HG03457 (cell line): Measurements from ENCODE around the gene RLN1.
"Not testable (repeated sequence)": the region's sequence is repeated elsewhere in the genome, so short reads cannot be mapped to it uniquely, and the experiment has no call there.

Experiments
- ATAC-seq: cut with Tn5 transposase; IDR thresholded peaks from one replicate; pipeline ENCODE4 v1.9.1; 2021; ENCODE audit warnings: moderate number of reproducible peaks; ENCODE audit not compliant: unreplicated experiment

Gene RLN1, protein sequence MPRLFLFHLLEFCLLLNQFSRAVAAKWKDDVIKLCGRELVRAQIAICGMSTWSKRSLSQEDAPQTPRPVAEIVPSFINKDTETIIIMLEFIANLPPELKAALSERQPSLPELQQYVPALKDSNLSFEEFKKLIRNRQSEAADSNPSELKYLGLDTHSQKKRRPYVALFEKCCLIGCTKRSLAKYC

DNA sequence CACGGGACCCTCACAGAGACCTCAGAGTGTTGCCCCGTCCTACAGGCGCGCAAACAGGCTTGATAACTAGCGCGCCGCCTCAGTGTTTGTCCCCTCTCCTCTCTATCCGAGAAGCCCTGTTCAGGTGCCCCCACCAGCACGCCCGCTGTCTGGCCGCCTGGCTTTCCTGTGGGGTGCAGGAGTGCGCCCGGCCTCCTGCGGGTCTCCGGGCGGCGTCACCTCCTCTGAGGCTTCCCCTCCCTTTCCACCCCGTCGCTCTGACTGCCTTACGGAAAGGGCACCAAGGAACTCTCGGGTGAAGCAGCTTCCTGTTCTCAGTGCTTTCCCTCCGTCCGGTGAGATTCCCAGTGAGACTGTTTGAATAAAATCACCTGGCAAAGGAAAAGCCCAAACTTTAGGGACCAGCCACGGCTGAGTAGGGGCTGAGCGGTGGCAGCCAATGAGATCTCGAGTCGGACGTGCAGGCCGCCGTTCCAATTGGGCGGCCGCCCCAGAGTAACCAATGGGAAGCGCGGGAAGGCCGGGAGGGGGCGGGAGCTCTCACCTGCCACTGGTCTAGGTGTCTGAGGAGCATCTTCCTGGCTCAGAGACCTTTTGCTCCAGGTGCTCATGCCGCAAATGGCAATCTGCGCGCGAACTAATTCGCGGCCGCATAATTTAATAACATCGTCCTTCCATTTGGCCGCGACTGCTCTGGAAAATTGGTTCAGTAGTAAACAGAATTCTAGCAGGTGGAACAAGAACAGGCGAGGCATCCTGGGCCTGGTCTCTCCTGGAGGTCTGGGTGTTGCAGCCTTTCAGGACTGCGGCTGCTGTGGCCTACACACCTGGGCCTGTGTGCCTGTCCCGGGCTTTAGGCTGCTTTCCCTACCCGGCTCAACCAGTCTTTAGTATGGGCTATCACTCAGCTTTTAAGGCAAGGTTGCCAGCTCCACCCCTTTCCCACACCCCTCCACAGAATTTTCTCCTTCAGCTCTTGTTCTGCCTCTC lies at the start of gene RLN1:
Gene RLN1 (minus strand): TSS at position 885 of the 990 bp plus-strand sequence. CDS start 130 bp downstream, at position 755.
- ATAC-seq, result peak; percentile 96

DNA sequence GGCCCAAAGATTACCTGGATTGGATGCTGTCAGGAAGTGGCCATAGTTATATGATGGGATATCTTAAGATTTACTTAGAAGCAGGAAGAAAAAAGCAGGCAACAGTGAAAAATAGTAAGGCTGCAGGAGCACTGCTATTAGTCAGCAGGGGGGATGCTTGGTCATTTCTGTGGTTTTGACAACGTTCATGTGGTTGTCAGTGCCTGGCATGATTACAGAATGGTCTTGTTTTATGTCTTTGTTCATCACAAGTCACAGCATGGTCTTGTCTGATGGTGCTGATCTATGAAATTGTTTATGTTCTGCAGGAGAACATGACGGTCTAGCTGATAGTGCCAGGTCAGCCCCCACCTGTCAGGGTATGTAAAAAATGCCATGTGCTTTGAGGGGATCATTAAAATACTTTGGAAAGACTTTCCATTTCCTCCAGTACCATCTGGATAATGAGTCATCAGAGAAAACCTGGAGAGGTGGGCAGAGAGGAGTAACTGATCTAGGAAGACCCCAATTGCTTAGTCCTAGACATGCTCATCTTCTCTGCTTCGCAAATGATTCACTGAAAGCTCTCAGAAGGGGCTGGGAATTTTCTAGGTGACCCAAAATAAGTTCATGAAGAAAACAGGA lies 49.5 kb upstream of the RLN1 start:
- no peak for ATAC-seq

DNA sequence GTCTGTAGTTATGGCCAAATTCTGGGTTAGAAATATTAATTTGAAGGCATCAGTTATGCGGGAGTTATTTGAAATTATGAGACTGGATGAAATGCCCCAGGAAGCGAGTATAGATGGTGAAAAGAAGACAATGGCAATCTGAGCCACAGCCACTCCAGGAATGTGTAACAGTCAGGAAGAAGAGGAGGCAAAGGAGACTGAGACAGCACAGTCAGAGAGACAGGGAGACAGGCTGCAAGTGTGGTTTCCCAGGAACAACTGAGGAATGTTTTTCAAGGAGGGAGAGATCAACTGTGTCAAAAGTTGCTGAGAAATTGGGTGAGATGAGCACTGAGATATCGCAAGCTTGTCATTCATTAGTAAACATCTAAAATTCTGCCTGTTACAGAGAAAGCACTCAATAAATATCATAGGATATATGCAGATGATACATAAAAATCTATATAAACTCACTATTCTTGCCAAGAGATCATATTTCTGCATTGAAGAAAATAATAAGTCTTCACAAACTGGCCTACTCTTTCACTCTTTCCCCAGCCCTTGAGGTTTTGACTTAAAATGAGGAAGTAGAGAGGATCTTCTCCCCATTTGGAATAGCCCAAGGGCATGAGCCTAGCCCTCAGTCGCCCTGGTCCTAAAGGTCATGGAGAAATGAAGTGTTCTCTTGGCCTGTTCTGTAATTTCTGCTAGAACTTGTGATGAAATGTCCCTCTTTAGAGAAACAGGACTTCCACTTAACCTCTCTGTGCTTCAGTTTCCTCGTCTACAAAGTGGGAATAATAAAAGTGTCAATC lies 48.5 kb upstream of the RLN1 start:
- no peak for ATAC-seq

DNA sequence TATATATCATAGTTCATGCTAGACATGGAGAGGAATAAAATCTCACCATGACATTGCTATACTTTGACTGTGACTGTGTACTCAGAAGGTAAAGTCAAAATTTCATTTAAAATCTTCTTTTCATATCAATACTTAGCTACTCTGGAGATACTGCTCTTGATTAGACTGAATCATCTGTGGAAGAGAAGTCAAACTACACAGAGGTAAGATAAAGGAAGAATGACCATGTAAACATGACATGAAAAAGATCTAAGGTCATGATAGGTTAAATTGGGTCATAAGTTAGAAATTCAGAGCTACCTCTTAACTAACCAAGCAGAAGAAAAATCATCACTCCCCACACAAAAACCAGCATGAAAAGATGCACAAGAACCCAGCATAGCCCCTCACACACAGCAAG lies 44.8 kb upstream of the RLN1 start:
- no peak for ATAC-seq

DNA sequence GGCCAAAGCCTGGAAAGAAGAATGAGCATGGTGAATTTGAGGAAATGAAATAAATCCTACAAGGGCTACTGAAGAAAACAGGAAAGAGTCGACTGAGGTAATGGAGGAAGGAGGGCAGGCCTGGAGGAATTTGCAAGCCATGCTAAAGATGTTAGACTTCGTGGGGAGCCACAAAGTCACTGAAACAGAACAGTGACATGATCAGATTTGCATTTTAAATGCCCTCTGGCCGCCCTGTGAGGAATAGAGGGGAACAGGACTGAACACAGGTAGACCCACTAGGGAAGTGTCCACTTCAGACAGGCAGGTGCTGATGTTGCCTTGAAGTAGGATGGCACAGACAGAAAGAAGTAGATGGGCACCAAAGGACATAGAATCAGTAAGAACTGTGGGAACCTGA lies 42.8 kb upstream of the RLN1 start:
- ATAC-seq, result no peak

DNA sequence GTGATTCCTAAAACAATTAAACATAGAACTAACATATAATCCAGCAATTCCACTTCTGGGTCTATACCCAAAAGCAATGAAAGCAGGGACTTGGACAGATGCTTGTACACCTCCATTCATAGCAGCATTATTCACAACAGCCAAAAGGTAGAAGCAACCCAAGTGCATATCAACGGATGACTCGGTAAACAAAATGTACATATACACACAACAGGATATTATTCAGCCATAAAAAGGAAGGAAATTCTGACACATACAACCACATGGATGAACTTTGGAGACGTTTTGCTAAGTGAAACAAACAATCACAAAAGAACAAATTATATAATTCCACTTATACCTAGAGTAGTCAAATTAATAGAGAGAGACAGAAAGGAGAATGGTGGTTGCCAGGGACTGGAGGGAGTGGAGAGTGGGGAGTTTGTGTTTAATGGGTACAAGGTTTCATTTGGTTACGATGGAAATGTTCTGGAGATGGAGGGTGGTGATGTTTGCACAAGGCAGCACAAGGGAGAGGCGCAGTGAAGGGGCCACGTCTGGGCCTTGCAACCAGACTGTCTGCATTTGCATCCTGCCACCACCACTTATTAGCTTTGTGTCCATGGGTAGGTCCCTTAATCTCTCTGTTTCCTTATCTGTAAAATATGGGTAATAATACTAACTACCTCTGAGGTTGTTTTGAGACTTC lies 36.3 kb upstream of the RLN1 start:
- ATAC-seq, result no peak

DNA sequence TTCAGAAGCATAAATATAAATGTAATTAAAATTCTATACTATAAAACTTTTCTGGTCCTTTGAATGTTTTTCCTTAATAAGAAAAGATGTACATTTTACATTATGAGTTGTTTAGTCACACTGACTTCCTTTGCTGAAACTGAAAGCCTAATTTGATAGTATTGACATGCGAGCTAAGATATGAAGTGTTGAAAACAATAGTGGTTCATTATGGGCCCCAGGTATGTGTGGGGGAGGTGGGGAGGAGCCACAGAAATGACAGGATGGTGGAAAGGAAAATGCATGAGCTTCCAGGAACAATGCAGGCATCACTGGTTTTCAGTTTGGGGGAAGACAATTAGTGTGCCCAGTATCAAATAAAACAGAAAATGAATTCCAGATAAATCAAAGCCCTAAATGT lies 35.4 kb upstream of the RLN1 start:
- ATAC-seq, result no peak

DNA sequence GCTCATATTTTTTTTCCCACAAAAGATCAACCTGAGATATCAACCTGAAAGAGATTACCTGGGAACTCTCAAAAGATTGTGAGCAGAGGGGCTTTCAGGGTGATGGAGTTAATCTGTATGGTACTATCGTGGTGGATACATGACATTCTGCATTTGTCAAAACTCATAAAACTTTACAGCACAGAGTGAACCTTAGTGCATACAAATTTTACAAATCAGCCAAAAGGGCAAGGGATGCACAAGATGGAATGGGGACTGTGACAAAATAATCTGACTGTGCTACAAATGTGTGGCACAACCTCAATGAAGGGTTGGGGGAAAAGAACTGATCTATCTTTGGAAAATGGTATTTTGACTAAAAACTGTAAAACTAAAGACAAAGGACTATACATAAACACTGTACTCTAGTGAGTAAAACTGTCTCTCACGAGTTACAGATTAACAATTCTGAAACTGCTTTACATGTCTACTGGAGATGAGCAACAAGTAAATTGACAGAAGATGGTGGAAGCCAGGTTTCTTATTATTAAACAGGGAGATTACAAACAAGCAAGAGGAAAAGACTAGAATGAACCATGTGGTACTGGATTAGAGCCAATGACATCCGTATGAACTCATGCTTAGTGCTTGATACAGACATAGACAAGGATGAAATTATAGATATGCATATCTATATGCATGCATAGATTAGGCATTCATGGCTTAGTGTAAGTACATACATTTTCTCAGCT lies 24.8 kb upstream of the RLN1 start:
- ATAC-seq, result peak; percentile 96

DNA sequence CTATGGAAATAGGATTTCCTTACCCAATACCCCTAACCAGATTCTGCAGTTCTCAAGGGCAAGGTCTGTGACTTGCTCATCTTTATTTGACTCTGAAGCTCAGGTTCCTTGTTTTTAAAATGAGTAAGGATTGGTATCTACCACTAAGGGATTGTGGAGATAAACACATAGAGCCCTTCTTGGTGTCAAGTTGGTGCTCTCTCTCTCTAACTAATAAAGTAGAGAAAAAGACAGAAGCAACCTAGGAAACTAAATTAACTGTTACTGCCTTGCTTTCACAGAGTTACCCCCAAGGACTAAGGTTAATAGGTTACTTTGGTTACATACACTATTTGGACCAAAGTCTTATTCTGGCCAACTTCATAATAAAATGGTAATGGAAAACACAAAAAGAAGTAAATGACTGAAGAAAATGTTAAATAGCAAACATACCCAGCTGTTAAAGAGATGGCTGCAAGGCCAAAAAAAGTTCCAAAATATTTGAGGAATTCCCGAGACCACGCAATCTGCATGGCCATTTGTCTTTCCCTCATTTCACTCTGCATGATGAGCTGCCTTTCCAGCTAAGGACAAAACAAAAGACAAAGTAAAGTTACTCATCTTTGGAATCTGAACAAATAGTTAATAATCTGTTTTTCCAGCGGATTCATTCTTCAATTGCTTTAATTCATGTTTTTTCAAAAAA lies 21.8 kb upstream of the RLN1 start:
- ATAC-seq, result no peak

DNA sequence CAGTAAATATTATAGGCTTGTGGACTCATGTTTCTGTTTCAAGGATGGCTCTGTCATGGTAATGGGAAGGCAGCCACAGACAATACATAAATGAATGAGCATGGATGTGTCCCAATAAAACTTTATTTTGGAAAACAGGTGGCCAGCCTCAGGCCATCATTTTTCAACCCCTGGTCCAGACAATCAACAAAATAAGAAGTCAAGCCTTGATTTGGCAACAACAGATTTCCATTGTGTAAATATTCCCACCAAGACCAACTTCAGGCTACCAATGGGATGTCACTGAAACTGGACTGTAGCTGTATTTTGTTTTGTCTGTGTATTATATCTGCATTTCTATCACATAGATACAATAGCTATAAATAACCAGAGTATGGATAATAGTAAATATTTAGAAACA lies 20.7 kb upstream of the RLN1 start:
- no peak for ATAC-seq

DNA sequence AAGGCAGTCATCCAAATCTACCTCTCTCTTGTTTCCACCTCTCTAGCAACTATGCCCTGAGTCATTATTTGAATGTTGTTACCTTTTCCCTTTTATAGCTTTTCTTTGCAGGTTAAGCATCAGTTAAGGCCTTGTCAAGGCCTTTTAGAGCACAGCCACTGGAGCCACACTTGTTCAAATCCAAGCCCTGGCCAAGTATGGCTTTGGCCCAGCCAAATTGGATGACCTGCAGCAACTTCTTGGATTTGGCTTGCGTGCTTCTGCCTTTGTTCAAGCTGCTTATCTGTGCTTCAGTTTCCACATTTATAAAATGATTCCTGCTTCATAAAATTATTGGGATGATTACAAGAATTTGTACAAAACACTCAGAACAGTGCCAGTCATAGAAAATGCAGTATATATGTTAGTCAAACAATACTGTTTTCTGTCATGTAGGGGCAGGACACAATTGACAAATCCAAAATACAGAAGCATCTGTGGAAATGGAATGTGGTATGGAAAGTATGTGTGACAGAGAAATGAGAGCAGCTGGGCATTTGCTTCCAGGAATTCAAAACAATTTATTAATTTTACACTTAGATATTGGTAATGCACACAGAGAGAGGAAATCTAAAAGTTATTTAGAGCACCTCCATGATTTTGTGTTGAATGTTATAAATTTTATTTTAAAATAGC lies 17.9 kb upstream of the RLN1 start:
- ATAC-seq, result no peak

DNA sequence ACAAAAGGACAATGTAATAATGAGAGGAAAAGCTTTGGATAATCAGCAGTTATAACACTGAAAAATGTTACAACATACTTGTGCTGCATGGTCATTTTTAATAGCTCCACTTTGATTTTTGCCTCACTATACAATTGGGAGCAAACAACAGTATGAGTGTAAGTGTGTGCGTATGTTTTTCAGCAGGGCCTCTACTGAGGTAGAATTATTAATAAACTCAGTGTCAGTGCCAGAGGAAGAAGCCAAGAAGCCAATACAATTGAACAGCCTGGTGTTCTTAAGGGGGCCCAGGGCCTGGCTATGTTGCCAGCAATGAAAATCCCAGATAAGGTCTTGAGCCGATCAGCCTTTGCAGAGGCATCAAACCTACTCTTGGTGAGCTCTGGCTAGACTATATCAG lies 16.1 kb upstream of the RLN1 start:
- no peak for ATAC-seq

DNA sequence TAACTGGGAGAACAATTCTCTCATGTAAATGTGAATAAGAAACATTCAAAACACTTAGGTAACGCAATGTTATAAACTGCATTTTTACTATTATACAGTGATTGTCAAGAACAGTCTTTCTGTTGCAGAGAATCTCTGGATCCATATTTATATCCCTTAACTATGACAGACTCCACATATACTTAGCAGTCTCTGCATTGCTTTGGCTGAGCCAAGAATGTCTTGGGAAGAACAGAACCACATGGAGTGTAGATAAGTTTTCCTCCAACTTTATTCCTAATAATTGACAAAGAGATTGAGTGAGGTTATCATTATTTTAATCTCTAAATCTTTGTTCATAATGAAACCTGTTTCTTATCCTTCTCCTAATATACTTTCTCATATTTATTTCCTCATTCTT lies 15.6 kb upstream of the RLN1 start:
- ATAC-seq, result no peak

DNA sequence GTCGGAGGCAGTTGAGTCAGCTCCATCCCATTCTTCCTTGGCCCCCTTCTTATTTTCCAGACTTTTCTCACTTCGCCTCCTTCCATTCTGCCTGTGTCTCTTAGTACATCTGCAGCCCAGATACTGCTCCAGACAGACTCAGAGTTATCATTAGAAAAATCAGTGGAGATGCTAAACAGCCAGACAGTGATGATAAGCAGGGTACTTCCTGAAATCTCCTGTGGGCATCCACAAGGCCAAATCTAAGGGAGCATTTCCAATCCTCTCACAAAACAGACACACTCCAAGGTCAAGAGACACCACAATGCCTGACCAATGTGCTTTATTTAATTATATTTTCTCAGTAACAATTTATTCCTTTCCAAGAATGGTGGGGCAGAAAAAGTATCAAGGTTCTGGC lies 14.5 kb upstream of the RLN1 start:
- ATAC-seq, result no peak

DNA sequence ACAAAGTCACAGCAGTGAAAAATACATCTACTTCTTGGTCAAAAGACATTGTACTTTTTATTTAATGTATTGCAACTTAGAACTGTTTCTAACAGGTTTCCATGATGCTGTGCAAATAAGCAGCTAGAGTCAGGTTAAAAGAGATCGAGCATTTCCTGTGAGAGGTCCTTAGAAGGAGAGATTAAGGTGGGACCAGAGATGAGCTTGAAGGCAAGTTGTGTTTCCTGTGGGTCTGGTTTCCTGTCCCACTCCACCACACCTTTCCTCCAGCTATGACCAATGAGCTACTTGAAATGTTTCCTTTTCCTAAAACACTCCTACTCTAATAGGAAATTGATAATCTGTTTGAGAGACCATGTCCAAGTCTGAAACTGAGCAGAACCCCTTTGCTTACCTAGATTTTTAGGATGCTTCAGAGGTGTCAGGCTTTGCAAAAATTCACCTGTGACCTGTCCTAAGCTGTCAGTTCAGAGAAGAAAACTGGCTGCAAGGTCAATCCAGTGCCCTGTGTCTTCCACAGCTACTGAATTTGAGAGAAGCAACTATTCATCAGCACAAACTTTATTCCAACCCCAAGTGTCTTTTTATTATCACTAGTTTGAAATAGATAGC lies 13.1 kb upstream of the RLN1 start:
- ATAC-seq, result no peak

DNA sequence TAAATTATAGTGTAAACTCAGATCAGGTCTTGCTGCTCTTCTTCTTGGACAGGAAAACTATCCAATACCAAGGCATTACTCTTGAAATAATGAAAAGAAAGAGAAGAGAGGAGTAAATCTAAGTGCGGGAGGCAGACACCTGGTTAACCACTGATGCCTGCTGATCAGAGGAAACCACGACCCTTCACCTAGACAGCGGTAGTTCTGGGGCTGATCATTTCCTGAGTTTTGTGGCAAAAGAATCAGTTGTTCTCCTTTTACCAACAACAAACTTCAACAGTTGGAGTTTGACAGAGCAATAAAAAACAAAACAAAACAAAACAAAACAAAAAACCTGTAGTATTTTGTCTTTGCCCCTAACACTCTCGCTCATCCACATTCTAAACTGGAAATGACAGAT lies 3.0 kb downstream of the RLN1 start:
- ATAC-seq, result no peak

DNA sequence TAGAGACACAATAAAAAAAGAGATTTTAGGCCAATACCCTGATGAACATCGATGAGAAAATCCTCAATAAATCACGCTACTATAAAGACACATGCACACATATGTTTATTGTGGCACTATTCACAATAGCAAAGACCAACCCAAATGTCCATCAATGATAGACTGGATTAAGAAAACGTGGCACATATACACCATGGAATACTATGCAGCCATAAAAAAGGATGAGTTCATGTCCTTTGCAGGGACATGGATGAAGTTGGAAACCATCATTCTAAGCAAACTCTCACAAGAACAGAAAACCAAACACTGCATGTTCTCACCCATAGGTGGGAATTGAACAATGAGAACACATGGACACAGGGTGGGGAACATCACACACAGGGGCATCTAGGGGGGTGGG lies 8.4 kb downstream of the RLN1 start:
- ATAC-seq, result not testable (repeated sequence)

DNA sequence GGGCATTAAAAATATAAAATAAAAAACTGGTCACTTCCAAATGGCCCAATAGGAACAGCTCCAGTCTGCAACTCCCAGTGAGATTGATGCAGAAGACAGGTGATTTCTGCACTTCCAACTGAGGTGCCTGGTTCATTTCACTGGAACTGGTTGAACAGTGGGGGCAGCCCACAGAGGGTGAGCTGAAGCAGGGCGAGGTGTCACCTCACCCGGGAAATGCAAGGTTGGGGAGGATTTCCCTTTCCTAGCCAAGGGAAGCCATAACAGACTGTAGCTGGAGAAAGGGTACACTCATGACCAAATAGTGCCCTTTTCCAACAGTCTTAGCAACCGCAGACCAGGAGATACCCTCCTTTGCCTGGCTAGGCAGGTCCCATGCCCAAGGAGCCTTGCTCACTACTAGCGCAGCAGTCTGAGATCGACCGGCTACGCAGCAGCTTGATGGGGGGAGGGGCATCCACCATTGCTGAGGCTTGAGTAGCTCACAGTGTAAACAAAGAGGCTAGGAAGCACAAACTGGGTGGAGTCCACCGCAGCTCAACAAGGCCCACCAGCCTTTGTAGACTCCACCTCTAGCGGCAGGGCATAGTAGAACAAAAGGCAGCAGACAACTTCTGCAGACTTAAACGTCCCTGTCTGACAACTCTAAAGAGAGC lies 12.7 kb downstream of the RLN1 start:
- ATAC-seq, result no peak
